Small intestine (tissue), 7 donors: ENCODE measurements around the gene CACNA2D2. TPM values are rescaled to one million over a fixed set of nuclear protein-coding genes. Genes with fewer than 3 reads are reported as not detected.

Experiments
- DNase-seq, 2 donors: peaks; one replicate each; pipeline versions ENCODE4 v3.0.0 to v3.0.0-alpha.2; 2013
- FAIRE-seq: peaks from 2 replicates; lab custom pipeline; 2012; peaks lifted over from hg19 to GRCh38; lab: Jason Lieb, UNC
- H3K27ac ChIP-seq, 3 donors: one replicate each; pipeline ENCODE4 v1.5.1; 2013; ENCODE audit warnings: low read length in 2 of 3, mild to moderate bottlenecking in 2 of 3, control low read depth in 1 of 3, inconsistent platforms in 1 of 3, low read depth in 1 of 3, moderate library complexity in 1 of 3
- H3K27me3 ChIP-seq, 3 donors: one replicate each; pipeline ENCODE4 v1.6.1; 2013; ENCODE audit warnings: low read length in 3 of 3, inconsistent platforms in 1 of 3; ENCODE audit not compliant: control insufficient read depth in 3 of 3, insufficient read depth in 3 of 3
- H3K36me3 ChIP-seq, 3 donors: one replicate each; pipeline ENCODE4 v1.6.1; 2013; ENCODE audit warnings: low read length in 3 of 3, inconsistent platforms in 1 of 3, low read depth in 1 of 3, mild to moderate bottlenecking in 1 of 3, moderate library complexity in 1 of 3; ENCODE audit not compliant: control insufficient read depth in 3 of 3, insufficient read depth in 2 of 3
- H3K4me1 ChIP-seq, 3 donors: one replicate each; pipeline ENCODE4 v1.6.1; 2013; ENCODE audit warnings: low read length in 2 of 3, inconsistent platforms in 1 of 3, low read depth in 1 of 3, mild to moderate bottlenecking in 1 of 3, moderate library complexity in 1 of 3; ENCODE audit not compliant: control insufficient read depth in 3 of 3, insufficient read depth in 2 of 3
- H3K4me3 ChIP-seq, 3 donors: one replicate each; pipeline ENCODE4 v1.5.1; 2013; ENCODE audit warnings: low read length in 3 of 3, control low read depth in 1 of 3, inconsistent platforms in 1 of 3, low read depth in 1 of 3, mild to moderate bottlenecking in 1 of 3, moderate library complexity in 1 of 3
- H3K9me3 ChIP-seq, 2 donors: one replicate each; pipeline ENCODE4 v1.6.1; 2013; ENCODE audit warnings: low read depth in 1 of 2, low read length in 1 of 2; ENCODE audit not compliant: control insufficient read depth in 2 of 2, insufficient read depth in 1 of 2
- WGBS, 3 donors: extraction: QIAGEN DNeasy Blood & Tissue Kit; methylation state at CpG; one replicate each; pipeline ENCODE4 v1.1.7; 2013; 5-methylcytosine and 5-hydroxymethylcytosine counted together
- polyA plus RNA-seq, 4 donors: library from polyadenylated mRNA; stranded (reverse) in 3 of 4; unstranded in 1 of 4; fragments of 200-250 nt in 3 of 4; fragments of 120-200 nt in 1 of 4; gene quantifications; one replicate each; pipeline versions ENCODE4 v1.2.1 to v1.2.3, GENCODE V29; 2013
- donor health status: healthy with polysubstance abuse.
- donor health status: control.
- donor health status: control.
- donor health status: Bipolar disorder and iron deficiency.
- donor health status: healthy.

The CACNA2D2 gene
- polyA plus RNA-seq, 4 donors, result 0.22 to 5.3 (median 0.89) TPM

GRCh38 chr3:50358911-50359759 is 144.3 kb downstream of the CACNA2D2 start, which contains the start of gene TMEM115:
TMEM115 (minus strand) TSS chr3:50359521; CDS start chr3:50359063, 458 bp downstream.
- H3K27me3 ChIP-seq, result no peaks in the 10 kb centered on the region
- peak within 1 kb of the TSS; percentile 60 to 95 (median 84) for H3K27ac ChIP-seq
- H3K4me1 ChIP-seq, result peaks cover 11 to 35% (median 18%) of the 10 kb centered on the region in 3 donors
- DNase-seq (peak; percentile 98 to 99), FAIRE-seq (no peak)
- 1% methylated on average over 63 to 64 of the region's 64 CpGs for WGBS, 3 donors
- H3K4me3 ChIP-seq, result peak within 1 kb of the TSS; percentile 62 to 83 (median 67)
- peaks cover 9 to 44% (median 9%) of the 10 kb centered on the region in 3 donors for H3K36me3 ChIP-seq
- no peaks in the 10 kb centered on the region for H3K9me3 ChIP-seq

- WGBS, 3 donors, result 12 to 47% (median 24%) methylated on average over 24 of the region's 24 CpGs
- Histone ChIP-seq H3K4me1 (peaks cover 11 to 35% (median 18%) of the 10 kb centered on the region in 3 donors), H3K27ac (peak overlapping the region; percentile 60 to 95 (median 84)), H3K27me3 (no peaks in the 10 kb centered on the region), H3K9me3 (no peaks in the 10 kb centered on the region), H3K4me3 (peak overlapping the region; percentile 62 to 83 (median 67)), H3K36me3 (peaks cover 9 to 51% (median 9%) of the 10 kb centered on the region in 3 donors)
- DNase-seq, result no peak
- FAIRE-seq, result no peak
Observed at GRCh38 chr3:50358355-50358910, 145.0 kb downstream of the CACNA2D2 start.

GRCh38 chr3:50357481-50357880 is 146.0 kb downstream of the CACNA2D2 start:
- peaks cover 9 to 57% (median 11%) of the 10 kb centered on the region in 3 donors for H3K36me3 ChIP-seq

GRCh38 chr3:50356553-50356952 is 146.9 kb downstream of the CACNA2D2 start:
- FAIRE-seq, result no peak
- Histone ChIP-seq H3K36me3 (peaks cover 9 to 65% (median 11%) of the 10 kb centered on the region in 3 donors), H3K9me3 (no peaks in the 10 kb centered on the region), H3K27me3 (no peaks in the 10 kb centered on the region), H3K27ac (peak overlapping the region; percentile 38 to 81 (median 75)), H3K4me1 (peaks cover 11 to 37% (median 18%) of the 10 kb centered on the region in 3 donors), H3K4me3 (peak overlapping the region in 2 of 3 donors; percentile 62 to 83)
- WGBS, 3 donors, result 24 to 41% (median 28%) methylated on average over 5 of the region's 5 CpGs
- DNase-seq, result peak; percentile 88 to 95

More at GRCh38 chr3:50357481-50357880, 146.0 kb downstream of the CACNA2D2 start:
- WGBS, 3 donors, result 29 to 56% (median 41%) methylated on average over 1 of the region's 1 CpG
- DNase-seq, result no peak
- H3K27ac ChIP-seq, result peak overlapping the region in 2 of 3 donors; percentile 38 to 75
- no peaks in the 10 kb centered on the region for H3K9me3 ChIP-seq
- peak overlapping the region in 2 of 3 donors; percentile 62 to 83 for H3K4me3 ChIP-seq
- no peaks in the 10 kb centered on the region for H3K27me3 ChIP-seq
- FAIRE-seq, result no peak
- peaks cover 11 to 35% (median 18%) of the 10 kb centered on the region in 3 donors for H3K4me1 ChIP-seq

- Histone ChIP-seq H3K27ac (peak overlapping the region in 2 of 3 donors; percentile 25 to 38), H3K27me3 (no peaks in the 10 kb centered on the region), H3K4me3 (peak overlapping the region in 2 of 3 donors; percentile 27 to 62), H3K4me1 (peaks cover 11 to 42% (median 18%) of the 10 kb centered on the region in 3 donors), H3K9me3 (no peaks in the 10 kb centered on the region), H3K36me3 (peaks cover 9 to 68% (median 11%) of the 10 kb centered on the region in 3 donors)
- FAIRE-seq, result no peak
- no peak for DNase-seq
- WGBS, 3 donors, result 40 to 57% (median 46%) methylated on average over 5 of the region's 5 CpGs
Observed at GRCh38 chr3:50355829-50356552, 147.4 kb downstream of the CACNA2D2 start.

- DNase-seq (no peak), FAIRE-seq (no peak)
- H3K27ac ChIP-seq, result no peak overlapping the region
- H3K4me3 ChIP-seq, result no peak overlapping the region
- no peaks in the 10 kb centered on the region for H3K27me3 ChIP-seq
- peaks cover 11 to 50% (median 20%) of the 10 kb centered on the region in 3 donors for H3K4me1 ChIP-seq
- H3K9me3 ChIP-seq, result no peaks in the 10 kb centered on the region
- peaks cover 9 to 68% (median 11%) of the 10 kb centered on the region in 3 donors for H3K36me3 ChIP-seq
- 87 to 92% (median 89%) methylated on average over 6 to 7 of the region's 7 CpGs for WGBS, 3 donors
Observed at GRCh38 chr3:50354850-50355249, 148.6 kb downstream of the CACNA2D2 start.

- DNase-seq (no peak), FAIRE-seq (no peak)
- no peaks in the 10 kb centered on the region for H3K27me3 ChIP-seq
- no peak overlapping the region for H3K4me3 ChIP-seq
- peaks cover 12 to 56% (median 26%) of the 10 kb centered on the region in 3 donors for H3K4me1 ChIP-seq
- H3K9me3 ChIP-seq, result no peaks in the 10 kb centered on the region
- 80 to 86% (median 84%) methylated on average over 5 of the region's 5 CpGs for WGBS, 3 donors
- H3K27ac ChIP-seq, result no peak overlapping the region
- H3K36me3 ChIP-seq, result peaks cover 9 to 71% (median 11%) of the 10 kb centered on the region in 3 donors
Observed at GRCh38 chr3:50354186-50354764, 149.2 kb downstream of the CACNA2D2 start.
